ENCODE results near the gene ZEB1.

GRCh38 chr10:31424473-31424872 is 105.5 kb downstream of the ZEB1 start:
- no peak for TF ChIP-seq RAD21 (conservative IDR thresholded peaks at IDR 0.05)
- TF ChIP-seq CTCF (IDR thresholded peaks at IDR 0.05; ENCODE audit: poor library complexity, severe bottlenecking), result no peak
- TF ChIP-seq EP300 (conservative IDR thresholded peaks at IDR 0.05; ENCODE audit: poor library complexity, severe bottlenecking), result no peak
- no peak for TF ChIP-seq SMC3 (conservative IDR thresholded peaks at IDR 0.05; ENCODE audit: poor library complexity)
- TF ChIP-seq POLR2AphosphoS5 (IDR thresholded peaks at IDR 0.05), result no peak
- no peak for TF ChIP-seq EZH2 (IDR thresholded peaks at IDR 0.05; ENCODE audit: borderline replicate concordance, insufficient read depth, low read length, poor library complexity, severe bottlenecking)
- TF ChIP-seq TAF1 (IDR thresholded peaks at IDR 0.05; ENCODE audit: low read depth), result no peak
- TF ChIP-seq, protein P1, sequence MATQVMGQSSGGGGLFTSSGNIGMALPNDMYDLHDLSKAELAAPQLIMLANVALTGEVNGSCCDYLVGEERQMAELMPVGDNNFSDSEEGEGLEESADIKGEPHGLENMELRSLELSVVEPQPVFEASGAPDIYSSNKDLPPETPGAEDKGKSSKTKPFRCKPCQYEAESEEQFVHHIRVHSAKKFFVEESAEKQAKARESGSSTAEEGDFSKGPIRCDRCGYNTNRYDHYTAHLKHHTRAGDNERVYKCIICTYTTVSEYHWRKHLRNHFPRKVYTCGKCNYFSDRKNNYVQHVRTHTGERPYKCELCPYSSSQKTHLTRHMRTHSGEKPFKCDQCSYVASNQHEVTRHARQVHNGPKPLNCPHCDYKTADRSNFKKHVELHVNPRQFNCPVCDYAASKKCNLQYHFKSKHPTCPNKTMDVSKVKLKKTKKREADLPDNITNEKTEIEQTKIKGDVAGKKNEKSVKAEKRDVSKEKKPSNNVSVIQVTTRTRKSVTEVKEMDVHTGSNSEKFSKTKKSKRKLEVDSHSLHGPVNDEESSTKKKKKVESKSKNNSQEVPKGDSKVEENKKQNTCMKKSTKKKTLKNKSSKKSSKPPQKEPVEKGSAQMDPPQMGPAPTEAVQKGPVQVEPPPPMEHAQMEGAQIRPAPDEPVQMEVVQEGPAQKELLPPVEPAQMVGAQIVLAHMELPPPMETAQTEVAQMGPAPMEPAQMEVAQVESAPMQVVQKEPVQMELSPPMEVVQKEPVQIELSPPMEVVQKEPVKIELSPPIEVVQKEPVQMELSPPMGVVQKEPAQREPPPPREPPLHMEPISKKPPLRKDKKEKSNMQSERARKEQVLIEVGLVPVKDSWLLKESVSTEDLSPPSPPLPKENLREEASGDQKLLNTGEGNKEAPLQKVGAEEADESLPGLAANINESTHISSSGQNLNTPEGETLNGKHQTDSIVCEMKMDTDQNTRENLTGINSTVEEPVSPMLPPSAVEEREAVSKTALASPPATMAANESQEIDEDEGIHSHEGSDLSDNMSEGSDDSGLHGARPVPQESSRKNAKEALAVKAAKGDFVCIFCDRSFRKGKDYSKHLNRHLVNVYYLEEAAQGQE (IDR thresholded peaks at IDR 0.05; ENCODE audit: borderline replicate concordance), result no peak

Data from neural cell (in vitro differentiated cells).